HG03060 (cell line): ENCODE results near the gene ARAP1.

ENCODE experiments used
- ATAC-seq: cut with Tn5 transposase; IDR thresholded peaks from one replicate; pipeline ENCODE4 v1.9.1; 2021; ENCODE audit warnings: low read depth, moderate number of reproducible peaks; ENCODE audit not compliant: unreplicated experiment

The ARAP1 gene

GRCh38 chr11:72671152-72672099 is 80.8 kb downstream of the ARAP1 start:
- no peak for ATAC-seq

GRCh38 chr11:72670041-72670440 is 82.2 kb downstream of the ARAP1 start:
- no peak for ATAC-seq

GRCh38 chr11:72669527-72669926 is 82.7 kb downstream of the ARAP1 start:
- ATAC-seq = no peak

GRCh38 chr11:72668629-72669347 is 83.4 kb downstream of the ARAP1 start:
- ATAC-seq = peak; percentile 72

- ATAC-seq = no peak
Measured at GRCh38 chr11:72665911-72666472, 86.2 kb downstream of the ARAP1 start.

GRCh38 chr11:72662036-72662435 is 90.2 kb downstream of the ARAP1 start:
- ATAC-seq = no peak

- no peak for ATAC-seq
Measured at GRCh38 chr11:72661486-72661885, 90.7 kb downstream of the ARAP1 start.

- ATAC-seq = no peak
Measured at GRCh38 chr11:72658989-72659640, 93.1 kb downstream of the ARAP1 start.

GRCh38 chr11:72657411-72658100 is 94.7 kb downstream of the ARAP1 start:
- ATAC-seq = no peak

- no peak for ATAC-seq
Measured at GRCh38 chr11:72655896-72656464, 96.2 kb downstream of the ARAP1 start.

GRCh38 chr11:72655014-72655413 is 97.2 kb downstream of the ARAP1 start:
- no peak for ATAC-seq

- ATAC-seq = no peak
Measured at GRCh38 chr11:72653649-72654048, 98.6 kb downstream of the ARAP1 start.

- no peak for ATAC-seq
Measured at GRCh38 chr11:72652873-72653630, 99.2 kb downstream of the ARAP1 start.

- no peak for ATAC-seq
Measured at GRCh38 chr11:72652133-72652532, 100.1 kb downstream of the ARAP1 start.

GRCh38 chr11:72649215-72649976 is 102.8 kb downstream of the ARAP1 start:
- ATAC-seq = no peak

GRCh38 chr11:72648384-72649136 is 103.6 kb downstream of the ARAP1 start:
- no peak for ATAC-seq

GRCh38 chr11:72647882-72648281 is 104.3 kb downstream of the ARAP1 start:
- no peak for ATAC-seq

GRCh38 chr11:72646472-72646871 is 105.7 kb downstream of the ARAP1 start:
- ATAC-seq = no peak
